A549 (cell line): ENCODE data around the gene KLHL29.

Source experiments
- CEBPB ChIP-seq, 2 experiments: fragments of >200 bp in 1 of 2; sonication (Bioruptor Twin) in 1 of 2; formaldehyde crosslinking in 1 of 2; IDR thresholded peaks; 2 replicates each; pipeline ENCODE4 v1.6.1; 2012 to 2016
- EHMT2 ChIP-seq: fragments of 200-600 bp; sonication (generic); IDR thresholded peaks from 2 replicates; pipeline ENCODE4 v1.6.1; 2016; ENCODE audit warnings: antibody characterized with exemption, low read depth, mild to moderate bottlenecking, moderate library complexity
- ESRRA ChIP-seq: fragments of 150-350 bp; IDR thresholded peaks from 2 replicates; pipeline ENCODE4 v1.6.1; 2014; ENCODE audit warnings: mild to moderate bottlenecking, low read length, borderline replicate concordance
- FOSB ChIP-seq: fragments of 250-450 bp; sonication (Bioruptor Pico); IDR thresholded peaks from 2 replicates; pipeline ENCODE4 v1.5.0; 2020; ENCODE audit warnings: mild to moderate bottlenecking, moderate library complexity
- HDAC2 ChIP-seq: fragments of 200-600 bp; sonication (generic); IDR thresholded peaks from 2 replicates; pipeline ENCODE4 v1.6.1; 2016
- JUN ChIP-seq, 2 experiments: fragments of >200 bp; sonication (Bioruptor Twin); formaldehyde crosslinking; IDR thresholded peaks; 2 replicates in 1 of 2; 3 replicates in 1 of 2; pipeline ENCODE4 v1.6.1; 2016 to 2017
- MYC ChIP-seq: IDR thresholded peaks from 2 replicates; pipeline ENCODE4 v1.6.1; 2012; ENCODE audit warnings: mild to moderate bottlenecking, inconsistent platforms, low read length, improper control_type of control experiment, borderline replicate concordance
- PHF8 ChIP-seq: fragments of 200-600 bp; sonication (generic); IDR thresholded peaks from 2 replicates; pipeline ENCODE4 v1.6.1; 2016; ENCODE audit warnings: low read depth, mild to moderate bottlenecking, antibody characterized with exemption, moderate library complexity, borderline replicate concordance
- POLR2A ChIP-seq: IDR thresholded peaks from 2 replicates; pipeline ENCODE4 v1.6.1; 2012; ENCODE audit warnings: mild to moderate bottlenecking, low read length
- RNF2 ChIP-seq: fragments of 200-600 bp; sonication (generic); IDR thresholded peaks from 2 replicates; pipeline ENCODE4 v1.6.1; 2016; ENCODE audit warnings: low read depth, mild to moderate bottlenecking, antibody characterized with exemption, moderate library complexity, borderline replicate concordance
- ZFP36 ChIP-seq: fragments of 450-650 bp; IDR thresholded peaks from 2 replicates; pipeline ENCODE4 v1.6.1; 2014; ENCODE audit warnings: borderline replicate concordance; ENCODE audit not compliant: partially characterized antibody
- TF ChIP-seq, protein P1 (sequence below): fragments of 200-600 bp; sonication (generic); IDR thresholded peaks from 2 replicates; pipeline ENCODE4 v1.6.1; 2016; ENCODE audit warnings: antibody characterized with exemption, mild to moderate bottlenecking, moderate library complexity
- TF ChIP-seq, protein P2 (sequence below): fragments of >200 bp; sonication (Bioruptor Twin); formaldehyde crosslinking; IDR thresholded peaks from 3 replicates; pipeline ENCODE4 v1.5.1; 2016
- TF ChIP-seq, protein P3 (sequence below): IDR thresholded peaks from 2 replicates; pipeline ENCODE4 v1.6.1; 2012; ENCODE audit warnings: low read depth, borderline replicate concordance

DNA sequence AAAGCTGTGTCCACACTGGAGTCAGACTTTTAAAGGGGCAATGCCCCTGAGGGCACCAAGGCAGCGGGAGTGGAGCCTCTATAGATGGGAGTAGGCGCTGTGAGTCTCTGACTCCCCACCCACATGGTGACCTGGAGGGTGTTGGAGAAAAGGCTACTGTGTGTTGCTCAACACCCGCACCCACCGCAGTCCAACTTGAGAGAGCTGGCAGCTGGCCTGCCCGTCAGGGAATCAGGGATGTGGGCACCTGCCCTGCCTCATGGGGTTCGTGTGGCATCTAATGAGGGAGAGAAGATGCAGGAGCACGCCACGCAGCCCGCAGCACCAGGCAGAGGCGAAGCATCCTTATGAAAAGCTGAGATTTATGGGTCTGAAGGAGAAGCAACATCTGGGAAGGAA, 84.2 kb downstream of the KLHL29 start:
- TF ChIP-seq, protein P1, sequence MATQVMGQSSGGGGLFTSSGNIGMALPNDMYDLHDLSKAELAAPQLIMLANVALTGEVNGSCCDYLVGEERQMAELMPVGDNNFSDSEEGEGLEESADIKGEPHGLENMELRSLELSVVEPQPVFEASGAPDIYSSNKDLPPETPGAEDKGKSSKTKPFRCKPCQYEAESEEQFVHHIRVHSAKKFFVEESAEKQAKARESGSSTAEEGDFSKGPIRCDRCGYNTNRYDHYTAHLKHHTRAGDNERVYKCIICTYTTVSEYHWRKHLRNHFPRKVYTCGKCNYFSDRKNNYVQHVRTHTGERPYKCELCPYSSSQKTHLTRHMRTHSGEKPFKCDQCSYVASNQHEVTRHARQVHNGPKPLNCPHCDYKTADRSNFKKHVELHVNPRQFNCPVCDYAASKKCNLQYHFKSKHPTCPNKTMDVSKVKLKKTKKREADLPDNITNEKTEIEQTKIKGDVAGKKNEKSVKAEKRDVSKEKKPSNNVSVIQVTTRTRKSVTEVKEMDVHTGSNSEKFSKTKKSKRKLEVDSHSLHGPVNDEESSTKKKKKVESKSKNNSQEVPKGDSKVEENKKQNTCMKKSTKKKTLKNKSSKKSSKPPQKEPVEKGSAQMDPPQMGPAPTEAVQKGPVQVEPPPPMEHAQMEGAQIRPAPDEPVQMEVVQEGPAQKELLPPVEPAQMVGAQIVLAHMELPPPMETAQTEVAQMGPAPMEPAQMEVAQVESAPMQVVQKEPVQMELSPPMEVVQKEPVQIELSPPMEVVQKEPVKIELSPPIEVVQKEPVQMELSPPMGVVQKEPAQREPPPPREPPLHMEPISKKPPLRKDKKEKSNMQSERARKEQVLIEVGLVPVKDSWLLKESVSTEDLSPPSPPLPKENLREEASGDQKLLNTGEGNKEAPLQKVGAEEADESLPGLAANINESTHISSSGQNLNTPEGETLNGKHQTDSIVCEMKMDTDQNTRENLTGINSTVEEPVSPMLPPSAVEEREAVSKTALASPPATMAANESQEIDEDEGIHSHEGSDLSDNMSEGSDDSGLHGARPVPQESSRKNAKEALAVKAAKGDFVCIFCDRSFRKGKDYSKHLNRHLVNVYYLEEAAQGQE = no peak
- TF ChIP-seq POLR2A (no peak), HDAC2 (no peak), FOSB (CRISPR knock-in tag) (no peak), ESRRA (no peak), EHMT2 (no peak), ZFP36 (no peak), CEBPB (IDR thresholded peaks at IDR 0.05) (no peak), RNF2 (no peak), MYC (no peak), PHF8 (no peak), JUN (IDR thresholded peaks at IDR 0.05) (no peak)
- TF ChIP-seq, protein P2, sequence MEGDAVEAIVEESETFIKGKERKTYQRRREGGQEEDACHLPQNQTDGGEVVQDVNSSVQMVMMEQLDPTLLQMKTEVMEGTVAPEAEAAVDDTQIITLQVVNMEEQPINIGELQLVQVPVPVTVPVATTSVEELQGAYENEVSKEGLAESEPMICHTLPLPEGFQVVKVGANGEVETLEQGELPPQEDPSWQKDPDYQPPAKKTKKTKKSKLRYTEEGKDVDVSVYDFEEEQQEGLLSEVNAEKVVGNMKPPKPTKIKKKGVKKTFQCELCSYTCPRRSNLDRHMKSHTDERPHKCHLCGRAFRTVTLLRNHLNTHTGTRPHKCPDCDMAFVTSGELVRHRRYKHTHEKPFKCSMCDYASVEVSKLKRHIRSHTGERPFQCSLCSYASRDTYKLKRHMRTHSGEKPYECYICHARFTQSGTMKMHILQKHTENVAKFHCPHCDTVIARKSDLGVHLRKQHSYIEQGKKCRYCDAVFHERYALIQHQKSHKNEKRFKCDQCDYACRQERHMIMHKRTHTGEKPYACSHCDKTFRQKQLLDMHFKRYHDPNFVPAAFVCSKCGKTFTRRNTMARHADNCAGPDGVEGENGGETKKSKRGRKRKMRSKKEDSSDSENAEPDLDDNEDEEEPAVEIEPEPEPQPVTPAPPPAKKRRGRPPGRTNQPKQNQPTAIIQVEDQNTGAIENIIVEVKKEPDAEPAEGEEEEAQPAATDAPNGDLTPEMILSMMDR = no peak
- TF ChIP-seq, protein P3, sequence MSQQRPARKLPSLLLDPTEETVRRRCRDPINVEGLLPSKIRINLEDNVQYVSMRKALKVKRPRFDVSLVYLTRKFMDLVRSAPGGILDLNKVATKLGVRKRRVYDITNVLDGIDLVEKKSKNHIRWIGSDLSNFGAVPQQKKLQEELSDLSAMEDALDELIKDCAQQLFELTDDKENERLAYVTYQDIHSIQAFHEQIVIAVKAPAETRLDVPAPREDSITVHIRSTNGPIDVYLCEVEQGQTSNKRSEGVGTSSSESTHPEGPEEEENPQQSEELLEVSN = no peak
